T-helper 2 cell treated with Interferon-gamma antibody and Interleukin-4, amounts not matched to agents 5 μg/mL and 100 μg/mL, for 36 hours (primary cell): ENCODE measurements around the gene RASEF.
A peak's percentile ranks its signal among the peaks of the same experiment; 100 is the strongest.

Experiments
- DNase-seq: peaks from one replicate; pipeline ENCODE4 v3.0.0; 2021; ENCODE audit warnings: low spot score
- H3K27ac Mint-ChIP-seq: one replicate; pipeline ENCODE4 v1.8.0; 2021; ENCODE audit warnings: mild to moderate bottlenecking, mixed read lengths
- H3K27me3 Mint-ChIP-seq: one replicate; pipeline ENCODE4 v1.8.0; 2021; ENCODE audit warnings: low read depth, mixed read lengths
- H3K36me3 Mint-ChIP-seq: one replicate; pipeline ENCODE4 v1.8.0; 2021; ENCODE audit warnings: low read depth, mixed read lengths
- H3K4me1 Mint-ChIP-seq: one replicate; pipeline ENCODE4 v1.8.0; 2021; ENCODE audit warnings: low read depth, mixed read lengths
- H3K4me3 Mint-ChIP-seq: one replicate; pipeline ENCODE4 v1.8.0; 2022; ENCODE audit warnings: mild to moderate bottlenecking, moderate library complexity, mixed read lengths
- H3K9me3 Mint-ChIP-seq: one replicate; pipeline ENCODE4 v1.8.0; 2021; ENCODE audit warnings: mixed read lengths

RASEF gene

GRCh38 chr9:82993856-82994605 lies 68.9 kb downstream of the RASEF start:
- no peaks in the 10 kb centered on the region for H3K36me3 Mint-ChIP-seq
- H3K9me3 Mint-ChIP-seq: no peaks in the 10 kb centered on the region
- H3K4me3 Mint-ChIP-seq: no peak overlapping the region
- DNase-seq: no peak
- H3K4me1 Mint-ChIP-seq: peaks cover 1% of the 10 kb centered on the region
- no peak overlapping the region for H3K27ac Mint-ChIP-seq
- no peaks in the 10 kb centered on the region for H3K27me3 Mint-ChIP-seq

DNA sequence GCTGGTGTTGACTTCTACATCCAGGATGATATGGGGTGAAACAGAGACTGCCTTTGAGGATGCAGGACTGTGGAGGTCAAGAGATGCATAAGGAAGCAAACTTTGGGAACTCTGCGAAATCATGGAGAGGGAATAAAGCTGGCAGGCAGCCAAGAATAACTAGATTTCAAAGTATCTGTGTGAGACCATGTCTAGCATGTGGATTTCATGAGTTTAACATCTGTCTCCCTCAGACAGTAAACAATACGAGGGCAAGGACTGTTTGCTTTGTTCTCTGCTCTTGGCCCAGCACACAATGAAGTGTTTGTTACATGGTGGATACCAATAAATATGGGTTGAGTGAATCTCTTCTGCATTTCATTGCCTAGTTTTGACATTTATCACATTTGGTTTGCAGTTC lies 71.3 kb downstream of the RASEF start:
- DNase-seq: no peak
- H3K27me3 Mint-ChIP-seq: no peaks in the 10 kb centered on the region
- H3K9me3 Mint-ChIP-seq: no peaks in the 10 kb centered on the region
- peaks cover 1% of the 10 kb centered on the region for H3K4me1 Mint-ChIP-seq
- H3K36me3 Mint-ChIP-seq: no peaks in the 10 kb centered on the region
- no peak overlapping the region for H3K27ac Mint-ChIP-seq
- H3K4me3 Mint-ChIP-seq: no peak overlapping the region

- no peak for DNase-seq
- Mint-ChIP-seq H3K4me1 (peaks cover 1% of the 10 kb centered on the region), H3K4me3 (no peak overlapping the region), H3K27ac (no peak overlapping the region), H3K36me3 (no peaks in the 10 kb centered on the region), H3K27me3 (no peaks in the 10 kb centered on the region), H3K9me3 (no peaks in the 10 kb centered on the region)
Measured at GRCh38 chr9:82989929-82990328, 73.0 kb downstream of the RASEF start.

DNA sequence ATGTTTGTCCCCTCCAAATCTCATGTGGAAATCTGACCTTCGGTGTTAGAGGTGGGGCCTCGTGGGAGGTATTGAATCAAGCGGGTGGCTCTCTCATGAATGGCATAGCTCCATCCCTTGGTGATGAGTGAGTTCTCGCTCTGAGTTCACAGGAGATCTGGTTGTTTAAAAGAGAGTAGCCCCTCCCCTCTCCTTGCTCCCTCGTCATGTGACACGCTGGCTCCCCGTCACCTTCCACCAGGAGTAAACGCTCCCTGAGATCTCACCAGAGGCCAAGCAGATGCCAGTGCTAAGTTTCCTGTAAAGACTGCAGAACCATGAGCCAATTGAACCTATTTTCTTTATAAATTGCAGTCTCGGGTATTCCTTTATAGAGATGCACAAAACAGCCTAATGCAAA lies 74.5 kb downstream of the RASEF start:
- H3K9me3 Mint-ChIP-seq: no peaks in the 10 kb centered on the region
- H3K4me3 Mint-ChIP-seq: no peak overlapping the region
- no peaks in the 10 kb centered on the region for H3K27me3 Mint-ChIP-seq
- DNase-seq: no peak
- H3K27ac Mint-ChIP-seq: no peak overlapping the region
- H3K36me3 Mint-ChIP-seq: no peaks in the 10 kb centered on the region
- H3K4me1 Mint-ChIP-seq: no peaks in the 10 kb centered on the region

- H3K27me3 Mint-ChIP-seq: no peaks in the 10 kb centered on the region
- no peaks in the 10 kb centered on the region for H3K36me3 Mint-ChIP-seq
- H3K4me1 Mint-ChIP-seq: no peaks in the 10 kb centered on the region
- H3K9me3 Mint-ChIP-seq: no peaks in the 10 kb centered on the region
- H3K27ac Mint-ChIP-seq: no peak overlapping the region
- no peak overlapping the region for H3K4me3 Mint-ChIP-seq
- no peak for DNase-seq
Measured at GRCh38 chr9:82987370-82988189, 75.4 kb downstream of the RASEF start.

- Mint-ChIP-seq H3K4me3 (no peak overlapping the region), H3K27ac (no peak overlapping the region), H3K9me3 (no peaks in the 10 kb centered on the region), H3K4me1 (no peaks in the 10 kb centered on the region), H3K27me3 (no peaks in the 10 kb centered on the region), H3K36me3 (no peaks in the 10 kb centered on the region)
- no peak for DNase-seq
Measured at GRCh38 chr9:82981552-82981951, 81.4 kb downstream of the RASEF start.

GRCh38 chr9:82975176-82975575 lies 87.8 kb downstream of the RASEF start:
- H3K4me3 Mint-ChIP-seq: no peak overlapping the region
- no peaks in the 10 kb centered on the region for H3K4me1 Mint-ChIP-seq
- H3K9me3 Mint-ChIP-seq: no peaks in the 10 kb centered on the region
- no peak overlapping the region for H3K27ac Mint-ChIP-seq
- DNase-seq: no peak
- no peaks in the 10 kb centered on the region for H3K27me3 Mint-ChIP-seq
- no peaks in the 10 kb centered on the region for H3K36me3 Mint-ChIP-seq

GRCh38 chr9:82972446-82972845 lies 90.5 kb downstream of the RASEF start:
- Mint-ChIP-seq H3K4me3 (no peak overlapping the region), H3K9me3 (no peaks in the 10 kb centered on the region), H3K27me3 (no peaks in the 10 kb centered on the region), H3K36me3 (no peaks in the 10 kb centered on the region), H3K4me1 (no peaks in the 10 kb centered on the region), H3K27ac (no peak overlapping the region)
- no peak for DNase-seq

DNA sequence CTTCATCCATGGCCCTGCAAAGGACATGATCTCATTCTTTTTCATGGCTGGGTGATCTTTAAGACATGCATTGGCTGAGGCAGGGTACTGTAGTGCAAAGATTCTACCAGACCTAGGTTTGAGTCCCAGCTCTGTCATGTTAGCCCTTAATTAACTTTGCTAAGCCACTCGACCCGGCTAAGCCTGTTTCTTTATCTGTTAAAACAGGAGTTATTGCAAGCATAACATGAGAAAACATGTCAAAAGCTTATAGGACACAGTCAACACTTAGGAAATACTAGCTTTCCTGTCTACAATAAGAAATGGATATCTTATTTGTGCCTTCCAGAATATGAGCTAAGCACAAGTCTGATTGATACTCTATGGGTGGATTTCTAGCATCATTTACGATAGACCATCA lies 92.6 kb downstream of the RASEF start:
- no peak overlapping the region for H3K4me3 Mint-ChIP-seq
- H3K9me3 Mint-ChIP-seq: no peaks in the 10 kb centered on the region
- H3K4me1 Mint-ChIP-seq: no peaks in the 10 kb centered on the region
- no peak overlapping the region for H3K27ac Mint-ChIP-seq
- DNase-seq: no peak
- no peaks in the 10 kb centered on the region for H3K36me3 Mint-ChIP-seq
- no peaks in the 10 kb centered on the region for H3K27me3 Mint-ChIP-seq

DNA sequence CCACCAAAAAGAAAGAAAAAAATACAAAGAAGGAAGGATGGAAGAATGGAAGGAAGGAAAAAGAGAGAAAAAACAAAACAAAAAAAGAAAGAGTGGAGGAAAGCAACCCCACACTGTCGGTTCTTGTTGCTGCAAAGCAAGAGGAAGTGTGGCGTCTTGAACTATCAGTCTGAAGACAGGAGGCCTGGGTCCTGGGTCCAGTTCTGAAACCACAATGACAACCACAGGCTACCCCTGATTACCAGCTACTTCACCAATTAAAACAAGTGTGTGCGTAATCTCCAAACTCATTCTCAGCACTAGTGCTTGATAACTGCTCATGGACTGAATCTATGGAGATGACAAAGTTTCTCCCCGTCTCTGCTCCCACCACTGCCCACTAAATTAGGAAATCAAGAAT lies 93.7 kb downstream of the RASEF start:
- H3K9me3 Mint-ChIP-seq: no peaks in the 10 kb centered on the region
- H3K27ac Mint-ChIP-seq: no peak overlapping the region
- no peaks in the 10 kb centered on the region for H3K27me3 Mint-ChIP-seq
- H3K4me1 Mint-ChIP-seq: no peaks in the 10 kb centered on the region
- DNase-seq: no peak
- H3K4me3 Mint-ChIP-seq: no peak overlapping the region
- no peaks in the 10 kb centered on the region for H3K36me3 Mint-ChIP-seq

GRCh38 chr9:82968816-82969215 lies 94.1 kb downstream of the RASEF start:
- Mint-ChIP-seq H3K36me3 (no peaks in the 10 kb centered on the region), H3K4me3 (no peak overlapping the region), H3K4me1 (no peaks in the 10 kb centered on the region), H3K9me3 (no peaks in the 10 kb centered on the region), H3K27me3 (no peaks in the 10 kb centered on the region), H3K27ac (no peak overlapping the region)
- DNase-seq: no peak

GRCh38 chr9:82968388-82968787 lies 94.6 kb downstream of the RASEF start:
- H3K27me3 Mint-ChIP-seq: no peaks in the 10 kb centered on the region
- H3K36me3 Mint-ChIP-seq: no peaks in the 10 kb centered on the region
- H3K9me3 Mint-ChIP-seq: no peaks in the 10 kb centered on the region
- no peak overlapping the region for H3K27ac Mint-ChIP-seq
- no peaks in the 10 kb centered on the region for H3K4me1 Mint-ChIP-seq
- no peak for DNase-seq
- H3K4me3 Mint-ChIP-seq: no peak overlapping the region

DNA sequence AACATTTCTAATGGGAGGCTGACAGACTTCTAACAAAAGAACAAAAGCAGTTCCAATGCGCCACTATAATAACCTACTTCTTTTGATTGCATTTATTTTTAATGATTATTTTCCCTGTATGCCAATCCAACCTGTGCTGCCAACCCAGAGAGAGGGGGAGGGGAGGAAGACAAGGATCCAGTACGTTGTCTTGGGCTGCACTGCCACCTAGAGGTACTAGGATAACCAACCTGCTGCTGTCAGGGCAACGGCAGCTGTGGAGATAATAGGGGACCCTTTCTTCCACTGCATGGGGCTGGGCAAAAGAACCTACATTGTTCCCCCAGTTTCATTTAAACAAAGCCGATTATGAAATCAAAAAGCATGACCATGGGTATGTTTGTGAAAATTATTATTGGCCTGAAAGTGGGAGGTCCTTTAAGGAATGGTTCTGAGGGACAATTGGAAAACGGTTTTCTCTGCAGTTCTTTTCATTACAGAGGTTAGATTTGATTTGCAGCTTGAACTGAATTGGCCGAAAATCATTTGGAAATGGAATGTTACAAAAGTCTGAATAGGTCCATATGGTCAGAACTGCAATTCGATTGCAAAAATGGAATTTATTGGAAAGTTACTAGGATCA lies 101.3 kb downstream of the RASEF start:
- Mint-ChIP-seq H3K4me1 (no peaks in the 10 kb centered on the region), H3K4me3 (no peak overlapping the region), H3K36me3 (no peaks in the 10 kb centered on the region), H3K27ac (no peak overlapping the region), H3K9me3 (no peaks in the 10 kb centered on the region), H3K27me3 (no peaks in the 10 kb centered on the region)
- peak; percentile 7 for DNase-seq
